HepG2 (cell line): ENCODE data around the gene CPOX. TPM values are rescaled to one million over a fixed set of nuclear protein-coding genes. Genes with fewer than 3 reads are reported as not detected.

Experiments
- ATAC-seq: fragments of 200-7000 bp; cut with Tn5 transposase; 3 replicates; pipeline ENCODE4 v1.9.1; 2020; ENCODE audit warnings: mild to moderate bottlenecking, moderate library complexity
- BruUV-seq: library from RNA; stranded (reverse); fragments of 400-500 nt; replicated peaks from 2 replicates; lab custom pipeline; 2021; lab: Mats Ljungman, UMichigan
- CTCF ChIA-PET: fragments of 300-600 bp; formaldehyde crosslinking; extraction: SDS; loops from one replicate; lab custom pipeline; 2021; ENCODE audit warnings: low total read pairs, inconsistent platforms, low intra/inter-chr PET ratio; lab: Yijun Ruan, JAX
- POLR2A ChIA-PET: fragments of 350-600 bp; sonication (Branson Sonifier 250); formaldehyde crosslinking; loops from one replicate; lab custom pipeline; 2020; ENCODE audit warnings: antibody characterized with exemption, inconsistent platforms; lab: Yijun Ruan, JAX
- DNase-seq: peaks from one replicate; pipeline ENCODE4 v3.0.0-alpha.2; 2015; ENCODE audit warnings: low spot score
- FAIRE-seq: peaks from 3 replicates; lab custom pipeline; 2011; peaks lifted over from hg19 to GRCh38; lab: Jason Lieb, UNC
- H2AFZ ChIP-seq: one replicate; pipeline ENCODE4 v1.6.1; 2011; ENCODE audit warnings: low read length, inconsistent platforms
- H3K27ac ChIP-seq: fragments of 300-600 bp; 3 replicates; pipeline ENCODE4 v1.8.0; 2011; ENCODE audit warnings: mixed run types, mild to moderate bottlenecking, mixed read lengths, low read length, inconsistent platforms; ENCODE audit not compliant: insufficient read depth; ENCODE audit errors: extremely low read length
- H3K27me3 ChIP-seq, 2 experiments: fragments of 200-600 bp in 1 of 2; 2 replicates in 1 of 2; 3 replicates in 1 of 2; pipeline versions ENCODE4 v1.6.0 to v1.8.0; 2011; ENCODE audit warnings: low read length in 2 of 2, mild to moderate bottlenecking in 2 of 2, moderate library complexity in 2 of 2, inconsistent platforms in 1 of 2; ENCODE audit not compliant: insufficient read depth in 2 of 2, control insufficient read depth in 1 of 2
- H3K36me3 ChIP-seq, 2 experiments: fragments of 200-600 bp in 1 of 2; replicated peaks in 1 of 2; 2 replicates in 1 of 2; 3 replicates in 1 of 2; pipeline versions ENCODE4 v1.5.1 to v1.8.0; 2011; ENCODE audit warnings: low read length in 2 of 2, inconsistent platforms in 1 of 2; ENCODE audit not compliant: insufficient read depth in 2 of 2, control insufficient read depth in 1 of 2
- H3K4me1 ChIP-seq: 2 replicates; pipeline ENCODE4 v1.5.1; 2012; ENCODE audit warnings: low read length, inconsistent platforms; ENCODE audit not compliant: insufficient read depth
- H3K4me2 ChIP-seq: 2 replicates; pipeline ENCODE4 v1.6.0; 2011; ENCODE audit warnings: low read depth, low read length, inconsistent platforms
- H3K4me3 ChIP-seq, 3 experiments: fragments of 200-600 bp in 1 of 3; sonication (generic), shearing (Covaris generic) in 1 of 3; replicated peaks in 1 of 3; 2 replicates each; pipeline ENCODE4 v1.5.1; 2011 to 2016; ENCODE audit warnings: low read length in 3 of 3, inconsistent platforms in 2 of 3, low read depth in 2 of 3, mild to moderate bottlenecking in 2 of 3, control low read depth in 1 of 3, mixed read lengths in 1 of 3; ENCODE audit not compliant: insufficient read depth in 1 of 3
- H3K79me2 ChIP-seq: one replicate; pipeline ENCODE4 v1.6.1; 2011; ENCODE audit warnings: low read length, inconsistent platforms; ENCODE audit not compliant: insufficient read depth
- H3K9ac ChIP-seq: 2 replicates; pipeline ENCODE4 v1.6.0; 2011; ENCODE audit warnings: mild to moderate bottlenecking, low read depth, low read length, inconsistent platforms; ENCODE audit not compliant: insufficient read depth
- H3K9me3 ChIP-seq: 2 replicates; pipeline ENCODE4 v1.5.1; 2012; ENCODE audit warnings: mild to moderate bottlenecking, low read length
- H4K20me1 ChIP-seq: 2 replicates; pipeline ENCODE4 v1.6.0; 2011; ENCODE audit warnings: inconsistent platforms, mild to moderate bottlenecking, low read length, moderate library complexity; ENCODE audit not compliant: insufficient read depth
- ARID3A ChIP-seq: IDR thresholded peaks from 2 replicates; pipeline ENCODE4 v1.6.1; 2012; ENCODE audit warnings: low read depth, low read length, improper control_type of control experiment
- BCL3 ChIP-seq: sonication (generic); formaldehyde crosslinking; IDR thresholded peaks from 2 replicates; pipeline ENCODE4 v1.5.1; 2020; ENCODE audit warnings: mild to moderate bottlenecking, missing genetic modification reagents, moderate library complexity
- CENPBD1 ChIP-seq: sonication (generic); formaldehyde crosslinking; IDR thresholded peaks from 2 replicates; pipeline ENCODE4 v1.8.0; 2022; ENCODE audit warnings: missing genetic modification reagents, low read depth, mild to moderate bottlenecking, borderline replicate concordance
- GFI1 ChIP-seq: sonication (generic); formaldehyde crosslinking; IDR thresholded peaks from 2 replicates; pipeline ENCODE4 v1.5.0; 2020; ENCODE audit warnings: missing genetic modification reagents, mild to moderate bottlenecking, borderline replicate concordance
- MXD4 ChIP-seq: IDR thresholded peaks from 2 replicates; pipeline ENCODE4 v1.6.1; 2016; ENCODE audit warnings: mild to moderate bottlenecking, missing biosample characterization, missing genetic modification reagents
- PCBP1 ChIP-seq: fragments of 200-400 bp; formaldehyde crosslinking; IDR thresholded peaks from 2 replicates; pipeline ENCODE4 v1.6.1; 2017; ENCODE audit warnings: mild to moderate bottlenecking, low read depth, low read length, borderline replicate concordance
- RXRA ChIP-seq: sonication (generic); formaldehyde crosslinking; IDR thresholded peaks from 2 replicates; pipeline ENCODE4 v1.5.1; 2020; ENCODE audit warnings: missing genetic modification reagents
- SIN3B ChIP-seq: fragments of 150-350 bp; IDR thresholded peaks from 2 replicates; pipeline ENCODE4 v1.6.1; 2014; ENCODE audit warnings: low read length
- SOX5 ChIP-seq: IDR thresholded peaks from 2 replicates; pipeline ENCODE4 v1.6.1; 2016; ENCODE audit warnings: borderline replicate concordance
- YEATS2 ChIP-seq: sonication (generic); formaldehyde crosslinking; IDR thresholded peaks from 2 replicates; pipeline ENCODE4 v1.4.0; 2020; ENCODE audit warnings: missing genetic modification reagents, borderline replicate concordance
- ZNF17 ChIP-seq: sonication (generic); formaldehyde crosslinking; IDR thresholded peaks from 2 replicates; pipeline ENCODE4 v1.5.0; 2020; ENCODE audit warnings: mild to moderate bottlenecking, missing genetic modification reagents
- ZNF329 ChIP-seq: sonication (generic); formaldehyde crosslinking; IDR thresholded peaks from 2 replicates; pipeline ENCODE4 v1.9.0; 2021; ENCODE audit warnings: low read depth, mild to moderate bottlenecking, missing genetic modification reagents
- ZNF33B ChIP-seq: sonication (generic); formaldehyde crosslinking; IDR thresholded peaks from 2 replicates; pipeline ENCODE4 v1.5.1; 2020; ENCODE audit warnings: mild to moderate bottlenecking, missing genetic modification reagents
- WGBS: methylation state at CpG from one replicate; pipeline ENCODE4 v1.1.6; 2017; ENCODE audit warnings: low lambda C conversion rate; 5-methylcytosine and 5-hydroxymethylcytosine counted together
- in situ Hi-C: cut with HindIII; loops from 2 replicates; pipeline ENCODE4 v1.10.0; 2017; ENCODE audit warnings: low pct_unique_long_range_greater_than_20kb; ENCODE audit not compliant: extremely low pct_ligation_motif_present
- intact Hi-C: fragments of 100-400 bp; cut with micrococcal nuclease; formaldehyde crosslinking; loops from one replicate; pipeline ENCODE4 v1.10.0; 2022; ENCODE audit not compliant: unreplicated experiment
- polyA plus RNA-seq, 8 experiments: library from polyadenylated mRNA; depleted of rRNA in 3 of 8; stranded (reverse) in 7 of 8; unstranded in 1 of 8; fragments of >200 nt; fragmentation: Illumina TruSeq in 4 of 8; extraction: Trizol in 4 of 8; gene quantifications; 2 replicates each; pipeline versions ENCODE4 v1.2.1 to v1.2.3, GENCODE V29; 2011 to 2016; ENCODE audit warnings: low read depth in 4 of 8, missing spikeins in 1 of 8, mixed read lengths in 1 of 8; ENCODE audit not compliant: insufficient read depth in 1 of 8
- total RNA-seq, 5 experiments: library from RNA; depleted of rRNA; stranded (reverse); fragments of >200 nt; fragmentation: Illumina TruSeq; extraction: Trizol; gene quantifications; 2 replicates each; pipeline ENCODE4 v1.2.3, GENCODE V29; 2016; ENCODE audit warnings: low read depth in 1 of 5

The CPOX gene
- total and polyA plus RNA-seq, 2 of the 13 experiments (the other 11 are each of a cell fraction or from before 2014, with no cell fraction given): 34.2 to 37.2 TPM

GRCh38 chr3:98565843-98566242, 27.6 kb downstream of the CPOX start:
- CTCF ChIA-PET: no interaction called here
- Histone ChIP-seq H3K27ac (no peak overlapping the region), H3K36me3 (no peaks in the 10 kb centered on the region), H3K27me3 (no peaks in the 10 kb centered on the region; a peak in 1 of 5 replicates), H4K20me1 (no peaks in the 10 kb centered on the region), H3K4me3 (no peak overlapping the region), H2AFZ (no peak overlapping the region), H3K9me3 (no peaks in the 10 kb centered on the region), H3K4me2 (no peak overlapping the region), H3K4me1 (no peaks in the 10 kb centered on the region), H3K79me2 (no peaks in the 10 kb centered on the region), H3K9ac (no peak overlapping the region)
- POLR2A ChIA-PET: no interaction called here
- TF ChIP-seq ZNF17 (CRISPR knock-in tag) (no peak), CENPBD1 (CRISPR knock-in tag) (no peak), RXRA (no peak), SOX5 (CRISPR knock-in tag) (no peak), PCBP1 (no peak), GFI1 (CRISPR knock-in tag) (no peak), ZNF329 (CRISPR knock-in tag) (no peak), YEATS2 (CRISPR knock-in tag) (no peak), MXD4 (no peak), SIN3B (no peak)
- FAIRE-seq: no peak
- ATAC-seq: no peak
- intact Hi-C loops: no loop called here
- DNase-seq: no peak
- BruUV-seq: no TSS peak
- in situ Hi-C loops: loop anchor here (25.0 kb wide), 1 partner anchor 529 kb away; the partner anchor contains the start of gene GABRR3
- 60% methylated on average over 6 of the region's 6 CpGs for WGBS

GRCh38 chr3:98565237-98565643, 28.2 kb downstream of the CPOX start:
- Histone ChIP-seq H3K4me3 (no peak overlapping the region), H3K27me3 (no peaks in the 10 kb centered on the region; a peak in 1 of 5 replicates), H3K27ac (no peak overlapping the region), H3K9ac (no peak overlapping the region), H3K79me2 (no peaks in the 10 kb centered on the region), H3K36me3 (no peaks in the 10 kb centered on the region), H2AFZ (no peak overlapping the region), H4K20me1 (no peaks in the 10 kb centered on the region), H3K9me3 (no peaks in the 10 kb centered on the region), H3K4me1 (no peaks in the 10 kb centered on the region), H3K4me2 (no peak overlapping the region)
- TF ChIP-seq ZNF33B: no peak
- TF ChIP-seq BCL3 (CRISPR knock-in tag): no peak
- TF ChIP-seq ARID3A: no peak
- no TSS peak for BruUV-seq
- ChIA-PET CTCF (no interaction called here), POLR2A (no interaction called here)
- DNase-seq (no peak), FAIRE-seq (no peak), ATAC-seq (no peak)
- intact Hi-C loops (no loop called here), in situ Hi-C loops (loop anchor here (25.0 kb wide), 1 partner anchor 528 kb away; the partner anchor contains the start of gene GABRR3)
- 51% methylated on average over 3 of the region's 3 CpGs for WGBS
